H1 (cell line): Measurements from ENCODE around the gene IL21R. TPM values are rescaled to one million over a fixed set of nuclear protein-coding genes. Genes with fewer than 3 reads are reported as not detected.

Experiments used
- ATF3 ChIP-seq: IDR thresholded peaks from 2 replicates; pipeline ENCODE4 v1.6.1; 2011; ENCODE audit warnings: low read depth, mild to moderate bottlenecking, low read length; ENCODE audit not compliant: insufficient read depth
- CTCF ChIP-seq, 3 experiments: IDR thresholded peaks; 1 replicate in 2 of 3; 2 replicates in 1 of 3; pipeline versions ENCODE4 v1.5.1 to v1.6.1; 2011; ENCODE audit warnings: low read length in 3 of 3, mild to moderate bottlenecking in 3 of 3, inconsistent platforms in 2 of 3, low read depth in 1 of 3, moderate library complexity in 1 of 3; ENCODE audit not compliant: insufficient read depth in 1 of 3; ENCODE audit errors: control extremely low read depth in 1 of 3
- KDM5A ChIP-seq: fragments of 200-600 bp; IDR thresholded peaks from 2 replicates; pipeline ENCODE4 v1.7.1; 2012; ENCODE audit warnings: mild to moderate bottlenecking, low read length, inconsistent platforms, mixed read lengths
- POLR2AphosphoS5 ChIP-seq: IDR thresholded peaks from 2 replicates; pipeline ENCODE4 v1.6.1; 2011; ENCODE audit warnings: low read depth, low read length
- SIRT6 ChIP-seq: IDR thresholded peaks from one replicate; pipeline ENCODE4 v1.7.1; 2012; ENCODE audit warnings: low read length, inconsistent platforms
- TAF1 ChIP-seq: IDR thresholded peaks from 2 replicates; pipeline ENCODE4 v1.6.1; 2011; ENCODE audit warnings: mild to moderate bottlenecking, low read depth, low read length
- polyA plus RNA-seq, 7 experiments: library from polyadenylated mRNA; depleted of rRNA in 3 of 7; stranded (reverse) in 5 of 7; unstranded in 2 of 7; fragments of >200 nt in 5 of 7; fragments of 200-250 nt in 2 of 7; gene quantifications; 1 replicate in 5 of 7; 2 replicates in 1 of 7; 4 replicates in 1 of 7; pipeline versions ENCODE4 v1.2.1 to v1.2.3, GENCODE V29; 2011 to 2013; ENCODE audit warnings: missing spikeins in 2 of 7, mixed read lengths in 2 of 7
- total RNA-seq: library from RNA; stranded (reverse); fragmentation: NEBNext Ultra II Directional; extraction: Animal tissue kit (Norgen Biotek cat#: 25700); gene quantifications from 2 replicates; pipeline ENCODE4 v1.2.1, GENCODE V29; 2021
- TF ChIP-seq, protein P1 (sequence below): IDR thresholded peaks from 2 replicates; pipeline ENCODE4 v1.6.1; 2012; ENCODE audit warnings: inconsistent platforms

IL21R gene
- total and polyA plus RNA-seq, 2 of the 8 experiments (the other 6 are each of a cell fraction or from before 2014, with no cell fraction given) = 0.34 to 0.70 TPM

GRCh38 chr16:27436921-27437650 lies 35.1 kb downstream of the IL21R start (continued):
- TF ChIP-seq CTCF (IDR thresholded peaks at IDR 0.05; ENCODE audit: control extremely low read depth in 1 of 3, insufficient read depth in 1 of 3, low read depth in 1 of 3, low read length in 3 of 3) (no peak), TAF1 (no peak), SIRT6 (no peak), ATF3 (no peak), KDM5A (no peak), POLR2AphosphoS5 (no peak)
- TF ChIP-seq, protein P1, sequence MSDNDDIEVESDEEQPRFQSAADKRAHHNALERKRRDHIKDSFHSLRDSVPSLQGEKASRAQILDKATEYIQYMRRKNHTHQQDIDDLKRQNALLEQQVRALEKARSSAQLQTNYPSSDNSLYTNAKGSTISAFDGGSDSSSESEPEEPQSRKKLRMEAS = no peak
